ENCODE results near the gene TMEM258.

The TMEM258 gene

GRCh38 chr11:61754534-61755482, 37.6 kb downstream of the TMEM258 start:
- H3K36me3 Mint-ChIP-seq (ENCODE audit: low read depth) = no peaks in the 10 kb centered on the region
- peaks cover 25% of the 10 kb centered on the region for H3K27me3 Mint-ChIP-seq
- peaks cover 20% of the 10 kb centered on the region for H3K4me1 Mint-ChIP-seq (ENCODE audit: low read depth)
- no peaks in the 10 kb centered on the region for H3K9me3 Mint-ChIP-seq
- no peak overlapping the region for H3K27ac Mint-ChIP-seq
- no peak overlapping the region for H3K4me3 Mint-ChIP-seq

- no peaks in the 10 kb centered on the region for H3K36me3 Mint-ChIP-seq (ENCODE audit: low read depth)
- H3K27me3 Mint-ChIP-seq = peaks cover 30% of the 10 kb centered on the region
- H3K4me3 Mint-ChIP-seq = no peak overlapping the region
- peaks cover 20% of the 10 kb centered on the region for H3K4me1 Mint-ChIP-seq (ENCODE audit: low read depth)
- no peaks in the 10 kb centered on the region for H3K9me3 Mint-ChIP-seq
- no peak overlapping the region for H3K27ac Mint-ChIP-seq
Measured at GRCh38 chr11:61753672-61754071, 38.7 kb downstream of the TMEM258 start.

GRCh38 chr11:61752925-61753521, 39.4 kb downstream of the TMEM258 start:
- H3K4me1 Mint-ChIP-seq (ENCODE audit: low read depth) = peaks cover 20% of the 10 kb centered on the region
- H3K27me3 Mint-ChIP-seq = peaks cover 30% of the 10 kb centered on the region
- H3K36me3 Mint-ChIP-seq (ENCODE audit: low read depth) = no peaks in the 10 kb centered on the region
- no peak overlapping the region for H3K27ac Mint-ChIP-seq
- H3K4me3 Mint-ChIP-seq = peak overlapping the region; percentile 43
- no peaks in the 10 kb centered on the region for H3K9me3 Mint-ChIP-seq

- Mint-ChIP-seq H3K4me1 (ENCODE audit: low read depth) (peaks cover 20% of the 10 kb centered on the region), H3K27me3 (peaks cover 30% of the 10 kb centered on the region), H3K36me3 (ENCODE audit: low read depth) (no peaks in the 10 kb centered on the region), H3K4me3 (peak within 1 kb of the TSS; percentile 51), H3K27ac (no peak within 1 kb of the TSS), H3K9me3 (no peaks in the 10 kb centered on the region)
Measured at GRCh38 chr11:61752117-61752924, 40.1 kb downstream of the TMEM258 start, which contains the start of gene MYRF. MYRF (plus strand) TSS chr11:61752636; CDS start chr11:61752745, 109 bp downstream.

- Mint-ChIP-seq H3K27ac (no peak overlapping the region), H3K27me3 (peaks cover 30% of the 10 kb centered on the region), H3K9me3 (no peaks in the 10 kb centered on the region), H3K4me3 (no peak overlapping the region), H3K4me1 (ENCODE audit: low read depth) (peaks cover 17% of the 10 kb centered on the region), H3K36me3 (ENCODE audit: low read depth) (no peaks in the 10 kb centered on the region)
Measured at GRCh38 chr11:61751384-61751783, 41.0 kb downstream of the TMEM258 start.

GRCh38 chr11:61750631-61751273, 41.6 kb downstream of the TMEM258 start:
- no peaks in the 10 kb centered on the region for H3K36me3 Mint-ChIP-seq (ENCODE audit: low read depth)
- no peaks in the 10 kb centered on the region for H3K9me3 Mint-ChIP-seq
- H3K27me3 Mint-ChIP-seq = peaks cover 30% of the 10 kb centered on the region
- no peak overlapping the region for H3K4me3 Mint-ChIP-seq
- peaks cover 10% of the 10 kb centered on the region for H3K4me1 Mint-ChIP-seq (ENCODE audit: low read depth)
- H3K27ac Mint-ChIP-seq = no peak overlapping the region

GRCh38 chr11:61749591-61750217, 42.7 kb downstream of the TMEM258 start:
- H3K4me1 Mint-ChIP-seq (ENCODE audit: low read depth) = peaks cover 9% of the 10 kb centered on the region
- peaks cover 30% of the 10 kb centered on the region for H3K27me3 Mint-ChIP-seq
- H3K4me3 Mint-ChIP-seq = no peak overlapping the region
- no peak overlapping the region for H3K27ac Mint-ChIP-seq
- no peaks in the 10 kb centered on the region for H3K9me3 Mint-ChIP-seq
- no peaks in the 10 kb centered on the region for H3K36me3 Mint-ChIP-seq (ENCODE audit: low read depth)

- Mint-ChIP-seq H3K4me3 (no peak overlapping the region), H3K27ac (no peak overlapping the region), H3K27me3 (peaks cover 22% of the 10 kb centered on the region), H3K36me3 (ENCODE audit: low read depth) (no peaks in the 10 kb centered on the region), H3K9me3 (no peaks in the 10 kb centered on the region), H3K4me1 (ENCODE audit: low read depth) (peaks cover 5% of the 10 kb centered on the region)
Measured at GRCh38 chr11:61747967-61748285, 44.5 kb downstream of the TMEM258 start.

- Mint-ChIP-seq H3K36me3 (ENCODE audit: low read depth) (no peaks in the 10 kb centered on the region), H3K27ac (no peak overlapping the region), H3K4me3 (no peak overlapping the region)
Measured at GRCh38 chr11:61747192-61747966, 45.0 kb downstream of the TMEM258 start.

GRCh38 chr11:61746442-61747191, 45.8 kb downstream of the TMEM258 start:
- Mint-ChIP-seq H3K36me3 (ENCODE audit: low read depth) (no peaks in the 10 kb centered on the region), H3K4me3 (no peak overlapping the region), H3K9me3 (no peaks in the 10 kb centered on the region), H3K27me3 (peaks cover 14% of the 10 kb centered on the region), H3K4me1 (ENCODE audit: low read depth) (no peaks in the 10 kb centered on the region), H3K27ac (no peak overlapping the region)

More at GRCh38 chr11:61747192-61747966, 45.0 kb downstream of the TMEM258 start:
- H3K9me3 Mint-ChIP-seq = no peaks in the 10 kb centered on the region
- H3K27me3 Mint-ChIP-seq = peaks cover 20% of the 10 kb centered on the region
- peaks cover 4% of the 10 kb centered on the region for H3K4me1 Mint-ChIP-seq (ENCODE audit: low read depth)

GRCh38 chr11:61745781-61746441, 46.5 kb downstream of the TMEM258 start:
- H3K36me3 Mint-ChIP-seq (ENCODE audit: low read depth) = no peaks in the 10 kb centered on the region
- H3K4me1 Mint-ChIP-seq (ENCODE audit: low read depth) = no peaks in the 10 kb centered on the region
- no peak overlapping the region for H3K4me3 Mint-ChIP-seq
- peaks cover 9% of the 10 kb centered on the region for H3K27me3 Mint-ChIP-seq
- no peak overlapping the region for H3K27ac Mint-ChIP-seq
- no peaks in the 10 kb centered on the region for H3K9me3 Mint-ChIP-seq

GRCh38 chr11:61744609-61745156, 47.7 kb downstream of the TMEM258 start:
- Mint-ChIP-seq H3K4me3 (no peak overlapping the region), H3K27me3 (peaks cover 5% of the 10 kb centered on the region), H3K36me3 (ENCODE audit: low read depth) (no peaks in the 10 kb centered on the region), H3K9me3 (no peaks in the 10 kb centered on the region), H3K4me1 (ENCODE audit: low read depth) (no peaks in the 10 kb centered on the region), H3K27ac (no peak overlapping the region)
